Measurements from ENCODE around the gene DBH. TPM values are rescaled to one million over a fixed set of nuclear protein-coding genes. Genes with fewer than 3 reads are reported as not detected.

The DBH gene
- total and polyA plus RNA-seq, 2 donors from 2014 or later, result 0.39 TPM; not detected in 1

DNA sequence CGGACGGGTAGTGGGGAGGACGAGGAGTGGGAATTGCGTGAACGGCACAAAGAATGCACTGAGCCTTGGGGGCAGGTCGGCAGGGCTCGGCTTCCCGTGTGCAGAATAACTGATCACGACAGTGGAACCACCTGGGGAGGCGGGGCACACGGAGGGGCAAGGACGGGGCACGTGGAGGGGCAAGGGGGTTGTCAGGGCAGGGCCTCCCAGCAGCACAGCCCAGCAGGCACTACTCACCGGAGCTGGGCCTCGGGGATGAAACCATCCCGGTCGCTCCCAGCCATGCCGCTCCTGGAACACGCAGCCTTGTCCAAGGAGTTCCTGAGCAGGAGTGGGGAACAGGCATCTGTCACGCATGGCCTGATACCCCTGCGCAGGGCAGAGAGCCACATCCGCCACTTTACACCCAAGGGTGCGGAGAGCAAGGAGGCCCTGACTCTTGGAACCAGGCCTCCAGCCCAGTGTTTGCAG lies 68.6 kb downstream of the DBH start:
- no peak overlapping the region for H3K9ac ChIP-seq (ENCODE audit: low read length in 3 of 3)
- intact Hi-C loops (cut with DNase I), result no loop called here
- H3K9me3 ChIP-seq (ENCODE audit: control insufficient read depth in 2 of 3, insufficient read depth in 1 of 3, low read length in 3 of 3), result no peaks in the 10 kb centered on the region
- FAIRE-seq, result no peak
- no peaks in the 10 kb centered on the region for H3K36me3 ChIP-seq (ENCODE audit: control insufficient read depth in 2 of 3, insufficient read depth in 3 of 3, low read length in 3 of 3)
- no peak overlapping the region for H3K4me3 ChIP-seq (ENCODE audit: low read length in 3 of 3)
- H3K4me1 ChIP-seq (ENCODE audit: control insufficient read depth in 2 of 3, insufficient read depth in 2 of 3, low read depth in 1 of 3, low read length in 3 of 3), result peaks cover 0 to 10% (median 0%) of the 10 kb centered on the region in 3 donors
- no peak overlapping the region for H3K27ac ChIP-seq (ENCODE audit: low read depth in 2 of 2, low read length in 2 of 2)
- peak in 2 of 5 donors; percentile 44 to 72 for DNase-seq
- H3K27me3 ChIP-seq (ENCODE audit: control insufficient read depth, insufficient read depth, low read length), result no peaks in the 10 kb centered on the region
- TF ChIP-seq, protein P1, sequence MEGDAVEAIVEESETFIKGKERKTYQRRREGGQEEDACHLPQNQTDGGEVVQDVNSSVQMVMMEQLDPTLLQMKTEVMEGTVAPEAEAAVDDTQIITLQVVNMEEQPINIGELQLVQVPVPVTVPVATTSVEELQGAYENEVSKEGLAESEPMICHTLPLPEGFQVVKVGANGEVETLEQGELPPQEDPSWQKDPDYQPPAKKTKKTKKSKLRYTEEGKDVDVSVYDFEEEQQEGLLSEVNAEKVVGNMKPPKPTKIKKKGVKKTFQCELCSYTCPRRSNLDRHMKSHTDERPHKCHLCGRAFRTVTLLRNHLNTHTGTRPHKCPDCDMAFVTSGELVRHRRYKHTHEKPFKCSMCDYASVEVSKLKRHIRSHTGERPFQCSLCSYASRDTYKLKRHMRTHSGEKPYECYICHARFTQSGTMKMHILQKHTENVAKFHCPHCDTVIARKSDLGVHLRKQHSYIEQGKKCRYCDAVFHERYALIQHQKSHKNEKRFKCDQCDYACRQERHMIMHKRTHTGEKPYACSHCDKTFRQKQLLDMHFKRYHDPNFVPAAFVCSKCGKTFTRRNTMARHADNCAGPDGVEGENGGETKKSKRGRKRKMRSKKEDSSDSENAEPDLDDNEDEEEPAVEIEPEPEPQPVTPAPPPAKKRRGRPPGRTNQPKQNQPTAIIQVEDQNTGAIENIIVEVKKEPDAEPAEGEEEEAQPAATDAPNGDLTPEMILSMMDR (IDR thresholded peaks at IDR 0.05; ENCODE audit: borderline replicate concordance, extremely low read depth, insufficient read depth), result no peak

DNA sequence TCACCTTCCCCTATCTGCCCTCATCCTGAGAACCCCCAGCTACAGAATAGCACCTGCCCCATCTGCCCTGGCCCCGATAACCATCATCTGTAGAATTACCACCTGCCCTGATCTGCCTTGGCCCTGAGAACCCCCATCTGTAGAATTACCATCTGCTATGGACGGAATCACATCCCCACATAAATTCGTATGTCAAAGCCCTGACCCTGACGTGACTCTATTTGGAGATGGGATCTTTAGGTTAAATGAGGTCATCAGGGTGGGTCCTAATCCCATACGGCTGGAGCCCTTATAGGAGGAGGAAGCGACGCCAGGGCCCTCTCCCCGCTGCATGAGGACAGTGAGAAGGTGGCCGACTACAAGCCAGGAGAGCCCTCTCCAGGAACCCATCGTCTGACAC lies 69.4 kb downstream of the DBH start:
- Histone ChIP-seq H3K9ac (ENCODE audit: low read length in 3 of 3) (no peak overlapping the region), H3K4me3 (ENCODE audit: low read length in 3 of 3) (no peak overlapping the region), H3K27ac (ENCODE audit: low read depth in 2 of 2, low read length in 2 of 2) (no peak overlapping the region), H3K27me3 (ENCODE audit: control insufficient read depth, insufficient read depth, low read length) (no peaks in the 10 kb centered on the region), H3K36me3 (ENCODE audit: control insufficient read depth in 2 of 3, insufficient read depth in 3 of 3, low read length in 3 of 3) (no peaks in the 10 kb centered on the region), H3K9me3 (ENCODE audit: control insufficient read depth in 2 of 3, insufficient read depth in 1 of 3, low read length in 3 of 3) (no peaks in the 10 kb centered on the region), H3K4me1 (ENCODE audit: control insufficient read depth in 2 of 3, insufficient read depth in 2 of 3, low read depth in 1 of 3, low read length in 3 of 3) (peaks cover 0 to 10% (median 0%) of the 10 kb centered on the region in 3 donors)
- TF ChIP-seq, protein P1 (IDR thresholded peaks at IDR 0.05; ENCODE audit: borderline replicate concordance, extremely low read depth, insufficient read depth), result no peak
- DNase-seq (peak in 1 of 5 donors; percentile 45), FAIRE-seq (no peak)
- intact Hi-C loops (cut with DNase I), result no loop called here

DNA sequence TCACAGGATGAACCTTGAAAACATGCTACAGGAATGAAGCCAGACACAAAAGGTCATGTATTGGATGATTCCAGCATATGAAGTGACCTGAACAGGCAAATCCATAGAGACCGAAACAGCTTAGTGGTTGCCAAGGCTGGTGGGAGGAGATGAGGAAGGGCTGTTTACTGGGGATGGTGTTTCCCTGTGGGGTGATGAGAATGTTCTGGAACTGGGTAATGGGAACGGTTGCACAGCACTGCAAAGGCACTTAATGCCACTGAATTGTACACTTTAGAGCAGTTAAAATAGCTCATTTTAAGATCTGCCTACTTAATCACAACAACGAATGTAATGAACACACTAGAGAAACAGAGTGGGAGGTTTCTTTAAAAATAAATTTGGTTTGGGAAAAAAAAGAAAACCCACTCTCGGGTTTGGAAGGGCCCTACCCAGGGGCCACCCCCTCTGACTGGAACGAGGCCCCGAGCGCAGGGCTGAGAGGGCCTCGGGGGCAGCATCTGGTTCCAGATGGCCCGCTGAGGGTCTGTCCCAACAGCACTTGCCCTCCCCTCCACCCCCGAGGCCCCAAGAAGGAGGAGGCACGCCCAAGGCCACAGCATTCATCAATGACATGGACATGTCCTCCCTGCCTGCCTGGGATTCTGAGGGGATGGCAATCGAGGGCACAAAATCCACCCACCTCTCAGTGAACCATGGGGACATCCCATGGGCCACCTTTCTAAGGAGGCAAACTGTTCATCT lies 70.3 kb downstream of the DBH start:
- Histone ChIP-seq H3K4me1 (ENCODE audit: control insufficient read depth in 2 of 3, insufficient read depth in 2 of 3, low read depth in 1 of 3, low read length in 3 of 3) (peaks cover 0 to 6% (median 0%) of the 10 kb centered on the region in 3 donors), H3K36me3 (ENCODE audit: control insufficient read depth in 2 of 3, insufficient read depth in 3 of 3, low read length in 3 of 3) (no peaks in the 10 kb centered on the region), H3K27me3 (ENCODE audit: control insufficient read depth, insufficient read depth, low read length) (no peaks in the 10 kb centered on the region), H3K9ac (ENCODE audit: low read length in 3 of 3) (no peak overlapping the region), H3K27ac (ENCODE audit: low read depth in 2 of 2, low read length in 2 of 2) (peak overlapping the region in 1 of 2 donors; percentile 48), H3K4me3 (ENCODE audit: low read length in 3 of 3) (no peak overlapping the region), H3K9me3 (ENCODE audit: control insufficient read depth in 2 of 3, insufficient read depth in 1 of 3, low read length in 3 of 3) (no peaks in the 10 kb centered on the region)
- DNase-seq, result peak in 1 of 5 donors; percentile 74
- intact Hi-C loops (cut with DNase I), result no loop called here
- no peak for FAIRE-seq
- TF ChIP-seq, protein P1 (IDR thresholded peaks at IDR 0.05; ENCODE audit: borderline replicate concordance, extremely low read depth, insufficient read depth), result no peak

Measured in kidney (tissue), 14 donors.